Mucosa of rectum (tissue), 2 donors: ENCODE data around the gene TMEM208.

Experiments
- H3K27ac ChIP-seq, 2 donors: one replicate each; pipeline ENCODE4 v1.7.0; 2013; ENCODE audit warnings: inconsistent platforms in 2 of 2, low read depth in 2 of 2, low read length in 2 of 2
- H3K27me3 ChIP-seq, 2 donors: one replicate each; pipeline ENCODE4 v1.7.0; 2013; ENCODE audit warnings: low read length in 2 of 2; ENCODE audit not compliant: control insufficient read depth in 2 of 2, insufficient read depth in 2 of 2
- H3K36me3 ChIP-seq, 2 donors: one replicate each; pipeline ENCODE4 v1.7.0; 2013; ENCODE audit warnings: low read length in 2 of 2; ENCODE audit not compliant: control insufficient read depth in 2 of 2, insufficient read depth in 2 of 2
- H3K4me1 ChIP-seq, 2 donors: one replicate each; pipeline ENCODE4 v1.7.0; 2013; ENCODE audit warnings: low read length in 2 of 2, mild to moderate bottlenecking in 1 of 2; ENCODE audit not compliant: control insufficient read depth in 2 of 2, insufficient read depth in 2 of 2
- H3K4me3 ChIP-seq, 2 donors: one replicate each; pipeline ENCODE4 v1.7.0; 2013; ENCODE audit warnings: low read length in 2 of 2
- H3K9ac ChIP-seq, 2 donors: one replicate each; pipeline ENCODE4 v1.7.0; 2013; ENCODE audit warnings: low read length in 2 of 2, low read depth in 1 of 2, mild to moderate bottlenecking in 1 of 2
- H3K9me3 ChIP-seq, 2 donors: one replicate each; pipeline ENCODE4 v1.7.0; 2013; ENCODE audit warnings: low read length in 2 of 2; ENCODE audit not compliant: control insufficient read depth in 2 of 2
- donor health status: healthy.
- donor health status: Normal muscosa, but diverticular disease.

TMEM208 gene

GRCh38 chr16:67236563-67237395 lies 9.8 kb downstream of the TMEM208 start:
- peaks cover 39 to 59% of the 10 kb centered on the region in 2 donors for H3K36me3 ChIP-seq

GRCh38 chr16:67237396-67238277 lies 10.7 kb downstream of the TMEM208 start:
- Histone ChIP-seq H3K36me3 (peaks cover 37 to 55% of the 10 kb centered on the region in 2 donors), H3K9ac (no peak overlapping the region), H3K4me3 (no peak overlapping the region), H3K27me3 (no peaks in the 10 kb centered on the region), H3K27ac (no peak overlapping the region), H3K9me3 (no peaks in the 10 kb centered on the region), H3K4me1 (peaks cover 20 to 23% of the 10 kb centered on the region in 2 donors)

More at GRCh38 chr16:67236563-67237395, 9.8 kb downstream of the TMEM208 start:
- no peak overlapping the region for H3K9ac ChIP-seq
- no peak overlapping the region for H3K4me3 ChIP-seq
- no peaks in the 10 kb centered on the region for H3K27me3 ChIP-seq
- no peak overlapping the region for H3K27ac ChIP-seq
- H3K9me3 ChIP-seq: no peaks in the 10 kb centered on the region
- peaks cover 12 to 14% of the 10 kb centered on the region in 2 donors for H3K4me1 ChIP-seq

GRCh38 chr16:67238278-67238575 lies 11.3 kb downstream of the TMEM208 start:
- peaks cover 36 to 55% of the 10 kb centered on the region in 2 donors for H3K36me3 ChIP-seq

GRCh38 chr16:67238806-67239470 lies 12.0 kb downstream of the TMEM208 start:
- Histone ChIP-seq H3K27ac (no peak overlapping the region), H3K4me1 (peaks cover 26 to 29% of the 10 kb centered on the region in 2 donors), H3K4me3 (no peak overlapping the region), H3K9me3 (no peaks in the 10 kb centered on the region), H3K36me3 (peaks cover 32 to 49% of the 10 kb centered on the region in 2 donors), H3K9ac (no peak overlapping the region), H3K27me3 (no peaks in the 10 kb centered on the region)

More at GRCh38 chr16:67238278-67238575, 11.3 kb downstream of the TMEM208 start:
- H3K9me3 ChIP-seq: no peaks in the 10 kb centered on the region
- no peak overlapping the region for H3K4me3 ChIP-seq
- H3K27me3 ChIP-seq: no peaks in the 10 kb centered on the region
- H3K27ac ChIP-seq: no peak overlapping the region
- H3K9ac ChIP-seq: no peak overlapping the region
- peaks cover 21 to 23% of the 10 kb centered on the region in 2 donors for H3K4me1 ChIP-seq

GRCh38 chr16:67240506-67240905 lies 13.6 kb downstream of the TMEM208 start:
- Histone ChIP-seq H3K9ac (peak overlapping the region in 1 of 2 donors; percentile 53), H3K27me3 (no peaks in the 10 kb centered on the region), H3K9me3 (no peaks in the 10 kb centered on the region), H3K4me1 (peaks cover 40 to 44% of the 10 kb centered on the region in 2 donors), H3K27ac (peak overlapping the region; percentile 95 to 97), H3K36me3 (peaks cover 32 to 36% of the 10 kb centered on the region in 2 donors), H3K4me3 (no peak overlapping the region)

- peak overlapping the region; percentile 66 to 69 for H3K9ac ChIP-seq
- H3K27ac ChIP-seq: peak overlapping the region; percentile 95 to 97
- H3K36me3 ChIP-seq: peaks cover 26 to 30% of the 10 kb centered on the region in 2 donors
- peaks cover 45 to 48% of the 10 kb centered on the region in 2 donors for H3K4me1 ChIP-seq
- H3K4me3 ChIP-seq: peak overlapping the region in 1 of 2 donors; percentile 53
- no peaks in the 10 kb centered on the region for H3K27me3 ChIP-seq
- no peaks in the 10 kb centered on the region for H3K9me3 ChIP-seq
These were observed 14.3 kb downstream of the TMEM208 start for GRCh38 chr16:67241008-67241900.

- Histone ChIP-seq H3K27ac (peak overlapping the region; percentile 95 to 97), H3K36me3 (peaks cover 19 to 25% of the 10 kb centered on the region in 2 donors), H3K4me1 (peaks cover 45 to 49% of the 10 kb centered on the region in 2 donors), H3K27me3 (no peaks in the 10 kb centered on the region), H3K9ac (peak overlapping the region in 1 of 2 donors; percentile 69), H3K9me3 (no peaks in the 10 kb centered on the region), H3K4me3 (no peak overlapping the region)
These were observed 15.3 kb downstream of the TMEM208 start for GRCh38 chr16:67242138-67242730.

- H3K27ac ChIP-seq: peak overlapping the region; percentile 93 to 95
- peak overlapping the region in 1 of 2 donors; percentile 30 for H3K9ac ChIP-seq
These were observed 16.6 kb downstream of the TMEM208 start for GRCh38 chr16:67243481-67243880.

More at GRCh38 chr16:67243481-67243880, 16.6 kb downstream of the TMEM208 start:
- H3K27me3 ChIP-seq: peaks cover 0 to 3% of the 10 kb centered on the region in 2 donors
- peaks cover 12% of the 10 kb centered on the region in 2 donors for H3K36me3 ChIP-seq
- no peak overlapping the region for H3K4me3 ChIP-seq
- no peaks in the 10 kb centered on the region for H3K9me3 ChIP-seq
- peaks cover 55% of the 10 kb centered on the region in 2 donors for H3K4me1 ChIP-seq
